ENCODE results near the gene TBC1D22B. TPM values are rescaled to one million over a fixed set of nuclear protein-coding genes. Genes with fewer than 3 reads are reported as not detected.

The TBC1D22B gene
- 7.7 TPM for total RNA-seq
- 8.8 TPM for polyA plus RNA-seq
- long read RNA-seq, donor 1 = 0 reads
- long read RNA-seq, donor 2 = 0 reads
- long read RNA-seq, donor 3, partial matches to known transcripts = 5 of 7 reads
- long read RNA-seq, donor 3, other reads (novel, unspliced or antisense) = 0 of 7 reads
- long read RNA-seq, donor 4, partial matches to known transcripts = 0 of 1 reads
- long read RNA-seq, donor 4, other reads (novel, unspliced or antisense) = 0 of 1 reads
- long read RNA-seq, donor 5, partial matches to known transcripts = 0 of 3 reads
- long read RNA-seq, donor 5, other reads (novel, unspliced or antisense) = 0 of 3 reads
- long read RNA-seq, donor 6 = 0 reads
- long read RNA-seq, donor 7, partial matches to known transcripts = 7 of 7 reads
- long read RNA-seq, donor 7, other reads (novel, unspliced or antisense) = 0 of 7 reads
- long read RNA-seq, donor 8 = 0 reads
- long read RNA-seq, donor 9, partial matches to known transcripts = 0 of 2 reads
- long read RNA-seq, donor 9, other reads (novel, unspliced or antisense) = 0 of 2 reads
- long read RNA-seq, donor 10, partial matches to known transcripts = 0 of 1 reads
- long read RNA-seq, donor 10, other reads (novel, unspliced or antisense) = 0 of 1 reads

DNA sequence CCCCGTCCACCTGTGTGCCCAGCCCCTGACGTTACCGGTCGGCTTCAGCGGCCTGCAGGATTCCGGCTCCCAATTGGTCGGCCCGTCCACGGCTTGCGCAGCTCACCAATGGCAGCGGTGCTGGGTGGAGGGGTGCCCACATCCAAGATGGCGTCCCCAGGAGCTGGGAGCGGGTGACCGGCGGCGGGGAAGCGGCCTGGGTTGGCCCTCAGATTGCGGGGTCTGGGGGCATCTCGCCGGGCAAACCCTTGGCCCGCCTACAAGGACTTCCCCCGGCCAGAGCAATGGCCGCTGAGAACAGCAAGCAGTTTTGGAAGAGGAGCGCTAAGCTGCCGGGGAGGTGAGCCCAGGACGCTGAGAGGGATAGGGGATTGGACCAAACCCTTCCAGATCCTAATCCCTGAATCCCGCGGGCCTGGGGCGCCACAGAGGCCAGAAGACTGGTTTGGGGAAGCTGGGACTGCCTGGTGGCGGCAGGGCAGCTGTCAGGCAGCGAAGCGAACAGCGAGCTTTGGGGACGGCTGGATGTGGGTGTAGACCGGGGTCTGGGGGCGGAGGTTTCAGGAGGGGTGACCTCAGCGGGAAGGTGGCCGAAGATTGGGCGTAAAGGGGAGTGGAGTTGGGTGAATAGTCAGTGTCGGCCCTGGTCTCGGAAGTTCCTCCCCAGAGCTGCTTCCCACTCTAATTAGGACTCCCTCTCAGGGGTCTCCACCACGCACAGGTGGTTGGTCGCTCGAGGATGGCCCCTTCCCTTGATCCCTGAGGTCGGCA lies at the start of gene TBC1D22B, which contains the start of gene TMEM217:
Gene TBC1D22B, plus strand, starts transcription at position 139 of the 771 bp plus-strand sequence. Its CDS starts 146 bp downstream, at position 285.
Gene TMEM217, minus strand, starts transcription at position 511 of the 771 bp plus-strand sequence. CDS start 39,114 bp downstream, outside the sequence.
- Histone ChIP-seq H3K27me3 (ENCODE audit: control insufficient read depth in 2 of 2, insufficient read depth in 1 of 2, low read length in 1 of 2) (no peaks in the 10 kb centered on the region), H3K36me3 (ENCODE audit: control insufficient read depth in 2 of 2, insufficient read depth in 2 of 2, low read length in 1 of 2) (no peaks in the 10 kb centered on the region), H3K9me3 (ENCODE audit: control insufficient read depth in 2 of 2, insufficient read depth in 1 of 2, low read length in 1 of 2) (no peaks in the 10 kb centered on the region), H3K4me3 (ENCODE audit: low read length in 2 of 2) (peak within 1 kb of the TSS; percentile 81 to 89), H3K27ac (ENCODE audit: low read depth in 1 of 2, low read length in 1 of 2) (peak within 1 kb of the TSS; percentile 79 to 88), H3K4me1 (ENCODE audit: control insufficient read depth in 2 of 2, insufficient read depth in 2 of 2, low read length in 2 of 2) (peaks cover 12 to 29% of the 10 kb centered on the region in 2 donors)
- under 1% methylated on average over 45 of the region's 45 CpGs for WGBS
- DNase-seq (ENCODE audit: low read depth in 6 of 9, low spot score in 9 of 9) = peak; percentile 68 to 96 (median 83)

GRCh38 chr6:37207903-37208456 lies 49.6 kb upstream of the TBC1D22B start:
- no peaks in the 10 kb centered on the region for H3K36me3 ChIP-seq (ENCODE audit: control insufficient read depth in 2 of 2, insufficient read depth in 2 of 2, low read length in 1 of 2)
- H3K27ac ChIP-seq (ENCODE audit: low read depth in 1 of 2, low read length in 1 of 2) = peak overlapping the region in 1 of 2 donors; percentile 32
- 46% methylated on average over 7 of the region's 7 CpGs for WGBS
- H3K4me3 ChIP-seq (ENCODE audit: low read length in 2 of 2) = no peak overlapping the region
- H3K9me3 ChIP-seq (ENCODE audit: control insufficient read depth in 2 of 2, insufficient read depth in 1 of 2, low read length in 1 of 2) = no peaks in the 10 kb centered on the region
- peak; percentile 59 to 91 (median 80) for DNase-seq (ENCODE audit: low read depth in 6 of 9, low spot score in 9 of 9)
- H3K27me3 ChIP-seq (ENCODE audit: control insufficient read depth in 2 of 2, insufficient read depth in 1 of 2, low read length in 1 of 2) = no peaks in the 10 kb centered on the region
- peaks cover 0 to 49% of the 10 kb centered on the region in 2 donors for H3K4me1 ChIP-seq (ENCODE audit: control insufficient read depth in 2 of 2, insufficient read depth in 2 of 2, low read length in 2 of 2)

DNA sequence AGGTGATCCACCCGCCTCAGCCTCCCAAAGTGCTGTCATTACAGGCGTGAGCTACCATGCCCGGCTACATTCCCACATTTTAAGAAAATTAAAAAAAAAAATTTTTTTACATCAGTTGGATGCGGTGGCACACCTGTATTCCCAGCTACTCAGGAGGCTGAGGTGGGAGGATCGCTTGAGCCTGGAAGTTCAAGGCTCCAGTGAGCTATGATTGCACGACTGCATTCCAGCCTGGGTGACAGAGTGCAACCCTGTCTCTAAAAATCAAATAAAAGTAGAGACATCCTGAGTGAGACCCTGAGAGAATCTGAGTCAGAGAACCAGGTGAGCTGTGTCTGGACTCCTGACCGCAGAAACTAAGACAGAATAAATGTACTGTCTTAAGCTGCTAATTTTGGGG lies 48.8 kb upstream of the TBC1D22B start:
- no peaks in the 10 kb centered on the region for H3K27me3 ChIP-seq (ENCODE audit: control insufficient read depth in 2 of 2, insufficient read depth in 1 of 2, low read length in 1 of 2)
- peaks cover 0 to 49% of the 10 kb centered on the region in 2 donors for H3K4me1 ChIP-seq (ENCODE audit: control insufficient read depth in 2 of 2, insufficient read depth in 2 of 2, low read length in 2 of 2)
- no peak for DNase-seq (ENCODE audit: low read depth in 6 of 9, low spot score in 9 of 9)
- H3K9me3 ChIP-seq (ENCODE audit: control insufficient read depth in 2 of 2, insufficient read depth in 1 of 2, low read length in 1 of 2) = no peaks in the 10 kb centered on the region
- no peak overlapping the region for H3K4me3 ChIP-seq (ENCODE audit: low read length in 2 of 2)
- H3K36me3 ChIP-seq (ENCODE audit: control insufficient read depth in 2 of 2, insufficient read depth in 2 of 2, low read length in 1 of 2) = no peaks in the 10 kb centered on the region
- no peak overlapping the region for H3K27ac ChIP-seq (ENCODE audit: low read depth in 1 of 2, low read length in 1 of 2)
- WGBS = 98% methylated on average over 7 of the region's 7 CpGs

- no peaks in the 10 kb centered on the region for H3K9me3 ChIP-seq (ENCODE audit: control insufficient read depth in 2 of 2, insufficient read depth in 1 of 2, low read length in 1 of 2)
- peaks cover 0 to 49% of the 10 kb centered on the region in 2 donors for H3K4me1 ChIP-seq (ENCODE audit: control insufficient read depth in 2 of 2, insufficient read depth in 2 of 2, low read length in 2 of 2)
- no peaks in the 10 kb centered on the region for H3K27me3 ChIP-seq (ENCODE audit: control insufficient read depth in 2 of 2, insufficient read depth in 1 of 2, low read length in 1 of 2)
- 84% methylated on average over 12 of the region's 12 CpGs for WGBS
- DNase-seq (ENCODE audit: low read depth in 6 of 9, low spot score in 9 of 9) = peak in 1 of 9 donors; percentile 49
- H3K27ac ChIP-seq (ENCODE audit: low read depth in 1 of 2, low read length in 1 of 2) = no peak overlapping the region
- no peaks in the 10 kb centered on the region for H3K36me3 ChIP-seq (ENCODE audit: control insufficient read depth in 2 of 2, insufficient read depth in 2 of 2, low read length in 1 of 2)
- no peak overlapping the region for H3K4me3 ChIP-seq (ENCODE audit: low read length in 2 of 2)
Measured at GRCh38 chr6:37209461-37210205, 47.9 kb upstream of the TBC1D22B start.

- Histone ChIP-seq H3K27ac (ENCODE audit: low read depth in 1 of 2, low read length in 1 of 2) (no peak overlapping the region), H3K4me1 (ENCODE audit: control insufficient read depth in 2 of 2, insufficient read depth in 2 of 2, low read length in 2 of 2) (peaks cover 0 to 44% of the 10 kb centered on the region in 2 donors), H3K27me3 (ENCODE audit: control insufficient read depth in 2 of 2, insufficient read depth in 1 of 2, low read length in 1 of 2) (no peaks in the 10 kb centered on the region), H3K4me3 (ENCODE audit: low read length in 2 of 2) (no peak overlapping the region), H3K9me3 (ENCODE audit: control insufficient read depth in 2 of 2, insufficient read depth in 1 of 2, low read length in 1 of 2) (no peaks in the 10 kb centered on the region), H3K36me3 (ENCODE audit: control insufficient read depth in 2 of 2, insufficient read depth in 2 of 2, low read length in 1 of 2) (no peaks in the 10 kb centered on the region)
- peak; percentile 58 to 94 (median 88) for DNase-seq (ENCODE audit: low read depth in 6 of 9, low spot score in 9 of 9)
- WGBS = 72% methylated on average over 7 of the region's 7 CpGs
Measured at GRCh38 chr6:37210313-37210968, 47.1 kb upstream of the TBC1D22B start.

- Histone ChIP-seq H3K36me3 (ENCODE audit: control insufficient read depth in 2 of 2, insufficient read depth in 2 of 2, low read length in 1 of 2) (no peaks in the 10 kb centered on the region), H3K27me3 (ENCODE audit: control insufficient read depth in 2 of 2, insufficient read depth in 1 of 2, low read length in 1 of 2) (no peaks in the 10 kb centered on the region), H3K9me3 (ENCODE audit: control insufficient read depth in 2 of 2, insufficient read depth in 1 of 2, low read length in 1 of 2) (no peaks in the 10 kb centered on the region), H3K27ac (ENCODE audit: low read depth in 1 of 2, low read length in 1 of 2) (no peak overlapping the region), H3K4me3 (ENCODE audit: low read length in 2 of 2) (no peak overlapping the region), H3K4me1 (ENCODE audit: control insufficient read depth in 2 of 2, insufficient read depth in 2 of 2, low read length in 2 of 2) (peaks cover 0 to 28% of the 10 kb centered on the region in 2 donors)
- 96% methylated on average over 9 of the region's 9 CpGs for WGBS
- DNase-seq (ENCODE audit: low read depth in 6 of 9, low spot score in 9 of 9) = no peak
Measured at GRCh38 chr6:37212268-37212667, 45.3 kb upstream of the TBC1D22B start.

- 97% methylated on average over 6 of the region's 6 CpGs for WGBS
- H3K27ac ChIP-seq (ENCODE audit: low read depth in 1 of 2, low read length in 1 of 2) = no peak overlapping the region
- peaks cover 0 to 11% of the 10 kb centered on the region in 2 donors for H3K4me1 ChIP-seq (ENCODE audit: control insufficient read depth in 2 of 2, insufficient read depth in 2 of 2, low read length in 2 of 2)
- H3K9me3 ChIP-seq (ENCODE audit: control insufficient read depth in 2 of 2, insufficient read depth in 1 of 2, low read length in 1 of 2) = no peaks in the 10 kb centered on the region
- H3K4me3 ChIP-seq (ENCODE audit: low read length in 2 of 2) = no peak overlapping the region
- H3K27me3 ChIP-seq (ENCODE audit: control insufficient read depth in 2 of 2, insufficient read depth in 1 of 2, low read length in 1 of 2) = no peaks in the 10 kb centered on the region
- no peak for DNase-seq (ENCODE audit: low read depth in 6 of 9, low spot score in 9 of 9)
- H3K36me3 ChIP-seq (ENCODE audit: control insufficient read depth in 2 of 2, insufficient read depth in 2 of 2, low read length in 1 of 2) = no peaks in the 10 kb centered on the region
Measured at GRCh38 chr6:37218061-37218460, 39.5 kb upstream of the TBC1D22B start.

DNA sequence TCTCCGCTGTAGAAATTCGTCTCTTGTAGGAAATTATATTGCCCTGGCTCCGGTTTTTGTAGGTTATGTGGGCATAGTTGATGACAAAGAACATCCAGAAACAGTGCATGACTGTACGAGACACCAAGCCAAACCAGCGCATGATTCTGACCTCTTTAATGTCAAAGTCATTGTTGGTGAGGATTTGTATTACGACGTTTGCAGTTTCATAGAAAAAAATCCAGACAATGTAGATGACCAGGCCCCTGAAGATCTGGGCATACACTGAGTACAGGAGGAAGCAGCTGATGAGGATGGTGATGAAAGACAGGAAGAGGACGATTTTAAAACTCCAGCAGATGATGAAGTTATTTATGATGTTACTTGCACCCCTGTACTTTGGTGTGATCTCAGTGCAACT lies 39.1 kb upstream of the TBC1D22B start:
- no peaks in the 10 kb centered on the region for H3K36me3 ChIP-seq (ENCODE audit: control insufficient read depth in 2 of 2, insufficient read depth in 2 of 2, low read length in 1 of 2)
- no peak overlapping the region for H3K4me3 ChIP-seq (ENCODE audit: low read length in 2 of 2)
- no peaks in the 10 kb centered on the region for H3K9me3 ChIP-seq (ENCODE audit: control insufficient read depth in 2 of 2, insufficient read depth in 1 of 2, low read length in 1 of 2)
- H3K4me1 ChIP-seq (ENCODE audit: control insufficient read depth in 2 of 2, insufficient read depth in 2 of 2, low read length in 2 of 2) = peaks cover 0 to 11% of the 10 kb centered on the region in 2 donors
- H3K27ac ChIP-seq (ENCODE audit: low read depth in 1 of 2, low read length in 1 of 2) = no peak overlapping the region
- WGBS = 84% methylated on average over 8 of the region's 8 CpGs
- H3K27me3 ChIP-seq (ENCODE audit: control insufficient read depth in 2 of 2, insufficient read depth in 1 of 2, low read length in 1 of 2) = no peaks in the 10 kb centered on the region
- DNase-seq (ENCODE audit: low read depth in 6 of 9, low spot score in 9 of 9) = no peak
